Measurements from ENCODE around the gene ZNF511.

DNA sequence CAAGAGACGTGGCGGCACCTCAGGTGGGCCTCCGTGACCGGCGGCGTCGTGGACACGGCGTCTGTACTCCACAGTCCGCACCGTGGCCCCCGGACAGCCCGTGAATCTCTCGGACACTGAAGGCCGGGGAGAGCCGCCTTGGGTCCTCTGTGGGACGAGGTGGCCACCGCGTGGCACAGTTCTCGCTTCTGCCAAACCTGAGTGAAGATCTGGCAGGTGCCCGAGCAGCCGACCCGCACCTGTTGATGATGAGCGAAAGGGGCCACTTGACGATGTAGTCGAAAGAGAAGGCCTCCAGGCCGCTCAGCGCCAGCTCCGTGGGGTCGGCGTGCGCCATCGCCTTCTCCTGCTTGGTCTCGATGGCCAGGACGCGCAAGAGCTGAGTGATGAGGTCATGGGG lies 23.5 kb upstream of the ZNF511 start:
- TF ChIP-seq POLR2A (IDR thresholded peaks at IDR 0.05; ENCODE audit: low read depth, low read length): no peak
- TF ChIP-seq, protein P1, sequence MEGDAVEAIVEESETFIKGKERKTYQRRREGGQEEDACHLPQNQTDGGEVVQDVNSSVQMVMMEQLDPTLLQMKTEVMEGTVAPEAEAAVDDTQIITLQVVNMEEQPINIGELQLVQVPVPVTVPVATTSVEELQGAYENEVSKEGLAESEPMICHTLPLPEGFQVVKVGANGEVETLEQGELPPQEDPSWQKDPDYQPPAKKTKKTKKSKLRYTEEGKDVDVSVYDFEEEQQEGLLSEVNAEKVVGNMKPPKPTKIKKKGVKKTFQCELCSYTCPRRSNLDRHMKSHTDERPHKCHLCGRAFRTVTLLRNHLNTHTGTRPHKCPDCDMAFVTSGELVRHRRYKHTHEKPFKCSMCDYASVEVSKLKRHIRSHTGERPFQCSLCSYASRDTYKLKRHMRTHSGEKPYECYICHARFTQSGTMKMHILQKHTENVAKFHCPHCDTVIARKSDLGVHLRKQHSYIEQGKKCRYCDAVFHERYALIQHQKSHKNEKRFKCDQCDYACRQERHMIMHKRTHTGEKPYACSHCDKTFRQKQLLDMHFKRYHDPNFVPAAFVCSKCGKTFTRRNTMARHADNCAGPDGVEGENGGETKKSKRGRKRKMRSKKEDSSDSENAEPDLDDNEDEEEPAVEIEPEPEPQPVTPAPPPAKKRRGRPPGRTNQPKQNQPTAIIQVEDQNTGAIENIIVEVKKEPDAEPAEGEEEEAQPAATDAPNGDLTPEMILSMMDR (conservative IDR thresholded peaks at IDR 0.05; ENCODE audit: low read depth, low read length): no peak
- TF ChIP-seq RAD21 (IDR thresholded peaks at IDR 0.05; ENCODE audit: low read length): no peak
- no peak for TF ChIP-seq BHLHE40 (IDR thresholded peaks at IDR 0.05; ENCODE audit: low read depth, low read length)
- no peak for TF ChIP-seq RFX5 (IDR thresholded peaks at IDR 0.05; ENCODE audit: low read depth, low read length)
- TF ChIP-seq CEBPB (IDR thresholded peaks at IDR 0.05; ENCODE audit: low read depth, low read length): no peak
- no peak for TF ChIP-seq SMC3 (IDR thresholded peaks at IDR 0.05; ENCODE audit: low read depth, low read length)
- TF ChIP-seq CHD1 (IDR thresholded peaks at IDR 0.05; ENCODE audit: low read depth, low read length): no peak
